Caki2 (cell line): Measurements from ENCODE around the gene ID2. TPM values are rescaled to one million over a fixed set of nuclear protein-coding genes. Genes with fewer than 3 reads are reported as not detected.
"Not testable (repeated sequence)": the region's sequence is repeated elsewhere in the genome, so short reads cannot be mapped to it uniquely, and the experiment has no call there.

Source experiments
- DNase-seq: peaks from one replicate; pipeline ENCODE4 v3.0.0-alpha.2; 2015; ENCODE audit warnings: low read depth
- in situ Hi-C: cut with HindIII; loops from 2 replicates; pipeline ENCODE4 v1.10.0; 2016; ENCODE audit warnings: low sequenced_read_pairs, low pct_unique_long_range_greater_than_20kb, mixed read lengths
- total RNA-seq: library from RNA; depleted of rRNA; stranded (reverse); fragments of >200 nt; shearing (Covaris generic); gene quantifications from 2 replicates; pipeline ENCODE4 v1.2.3, GENCODE V29; 2014; ENCODE audit warnings: low replicate concordance; rRNA removed

ID2 gene
- total RNA-seq, 1 experiment from 2014 or later = 90.3 TPM

DNA sequence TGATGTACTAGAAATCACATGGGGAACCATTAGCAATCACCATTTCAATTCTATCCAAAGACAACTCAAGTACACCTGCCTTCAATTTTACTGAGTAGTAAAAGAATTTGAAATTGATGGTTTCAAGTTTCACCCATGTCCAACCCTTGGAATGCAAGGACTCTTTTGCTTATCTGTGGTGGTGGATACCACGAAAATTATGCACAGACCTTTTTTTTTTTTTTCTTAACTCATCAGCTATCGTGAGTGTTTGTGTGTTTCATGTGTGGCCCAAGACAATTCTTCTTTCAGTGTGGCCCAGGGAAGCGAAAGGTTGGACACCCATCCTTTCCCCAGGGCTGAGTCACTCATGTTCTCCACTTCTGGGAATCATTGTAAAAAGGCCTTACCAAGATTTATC is 23.1 kb downstream of the ID2 start:
- in situ Hi-C loops = no loop called here

DNA sequence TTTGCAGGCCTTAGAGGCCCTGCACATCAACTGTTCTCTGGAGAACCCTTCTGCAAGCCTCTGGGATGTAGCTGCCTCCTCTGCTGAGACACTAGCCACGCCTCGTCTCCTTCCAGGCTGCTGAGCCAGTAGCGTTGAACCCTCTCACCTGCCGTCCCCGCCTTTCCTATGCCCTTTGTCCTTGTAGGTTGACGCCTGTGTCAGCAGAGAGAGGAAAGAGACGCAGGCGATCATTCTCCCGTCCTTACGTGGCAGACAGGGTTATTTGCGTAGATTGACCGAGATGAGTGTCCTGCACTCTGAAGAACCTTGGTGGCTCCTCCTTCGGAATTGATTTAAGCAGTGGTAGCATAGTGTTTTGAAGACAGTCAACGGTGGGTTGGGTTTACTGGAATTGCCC is 27.8 kb downstream of the ID2 start:
- in situ Hi-C loops = no loop called here
- DNase-seq = no peak

More for the DNA sequence above, 23.1 kb downstream of the ID2 start:
- no peak for DNase-seq

DNA sequence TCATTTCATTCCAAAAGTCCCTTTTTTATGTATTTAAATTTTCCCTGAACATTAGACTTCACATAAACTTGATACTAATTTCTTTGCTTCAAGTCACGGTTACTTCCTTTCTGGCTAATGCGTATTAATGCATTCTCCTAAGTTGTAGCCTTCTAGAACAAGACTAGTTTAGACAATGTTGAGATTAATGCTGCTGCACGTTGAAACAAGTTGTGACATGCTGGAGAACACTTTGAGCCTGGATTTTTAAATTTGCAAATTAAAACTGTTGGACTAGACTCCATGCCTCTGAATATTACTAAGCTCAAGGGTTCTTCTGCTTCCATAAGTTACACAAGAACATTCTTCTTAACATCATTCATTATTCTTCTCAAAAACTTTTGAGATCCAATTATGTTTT is 29.1 kb downstream of the ID2 start:
- no peak for DNase-seq
- in situ Hi-C loops = no loop called here

DNA sequence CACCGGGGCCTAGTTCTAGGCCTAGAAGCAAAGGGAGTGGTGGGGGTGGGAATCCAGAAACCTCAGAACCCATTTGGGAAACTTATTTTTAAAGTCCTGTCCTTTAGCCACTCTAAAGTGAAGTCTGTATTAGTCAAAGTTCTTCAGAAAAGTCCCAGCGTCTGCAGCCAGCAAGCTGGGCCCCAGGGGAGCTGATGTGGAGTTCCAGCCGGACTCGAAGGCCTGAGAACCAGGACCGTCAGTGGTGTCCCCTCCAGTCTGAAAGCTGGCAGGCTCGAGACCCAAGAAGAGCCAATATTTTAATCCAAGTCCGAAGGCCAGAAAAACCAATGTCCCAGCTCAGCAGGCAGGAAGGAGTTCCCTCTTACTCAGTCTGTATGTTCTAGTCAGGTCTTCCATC is 32.4 kb downstream of the ID2 start:
- in situ Hi-C loops = no loop called here

DNA sequence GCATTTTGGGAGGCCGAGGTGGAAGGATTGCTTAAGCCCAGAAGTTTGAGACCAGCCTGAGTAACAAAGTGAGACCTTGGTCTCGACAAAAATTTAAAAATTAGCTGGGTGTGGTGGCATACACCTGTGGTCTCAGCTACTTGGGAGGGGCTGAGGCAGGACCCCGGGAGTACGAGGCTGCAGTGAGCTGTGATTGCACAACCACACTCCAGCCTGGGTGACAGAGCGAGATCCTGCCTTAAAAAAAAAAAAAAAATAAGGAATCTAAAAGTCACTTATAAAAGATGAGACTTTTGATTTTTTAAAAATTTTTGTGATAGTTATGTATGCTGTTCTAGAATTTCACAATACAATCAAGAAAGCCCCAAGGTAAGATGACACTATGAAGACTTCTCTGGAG is 33.1 kb downstream of the ID2 start:
- in situ Hi-C loops = no loop called here
- no peak for DNase-seq

More for the DNA sequence above, 32.4 kb downstream of the ID2 start:
- DNase-seq = no peak

DNA sequence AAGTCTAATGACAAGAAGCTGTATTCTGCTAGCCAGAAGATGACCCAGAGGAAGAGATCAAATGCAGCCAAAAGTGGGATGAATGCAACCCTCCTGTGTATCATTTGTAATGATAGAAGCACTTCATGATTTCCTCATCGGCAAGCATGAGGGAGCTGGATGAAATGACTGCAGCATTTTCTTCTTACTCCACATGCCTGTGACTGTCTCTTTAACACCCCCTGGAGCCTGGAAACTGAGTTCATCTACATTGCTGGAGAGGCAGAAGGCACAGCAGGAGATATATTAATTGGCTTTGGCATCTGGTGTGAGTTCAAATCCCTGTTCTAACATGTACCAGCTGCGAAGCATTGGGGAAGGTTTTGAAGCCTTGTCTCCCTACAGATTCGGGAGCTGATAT is 37.7 kb downstream of the ID2 start:
- no peak for DNase-seq

DNA sequence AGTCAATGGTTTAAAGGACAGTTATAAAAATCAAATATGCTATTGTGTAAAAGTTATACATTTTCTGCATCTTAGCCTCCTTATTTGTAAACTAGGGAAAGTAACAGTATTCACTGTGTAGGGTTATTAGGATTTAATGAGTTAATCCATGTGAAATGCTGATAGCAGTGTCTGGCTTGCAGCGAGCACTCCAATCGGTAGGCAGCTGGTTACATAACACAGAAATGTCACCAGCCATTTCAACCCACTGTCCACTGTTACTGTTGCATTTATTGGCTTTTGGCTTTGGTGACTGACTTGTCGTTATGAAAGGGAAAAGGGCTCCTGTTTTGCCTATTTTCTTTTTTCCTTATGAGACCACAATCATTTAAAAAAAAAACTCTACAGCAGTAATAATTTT is 38.9 kb downstream of the ID2 start:
- DNase-seq = no peak
- in situ Hi-C loops = no loop called here

More for the DNA sequence above, 37.7 kb downstream of the ID2 start:
- in situ Hi-C loops = no loop called here

DNA sequence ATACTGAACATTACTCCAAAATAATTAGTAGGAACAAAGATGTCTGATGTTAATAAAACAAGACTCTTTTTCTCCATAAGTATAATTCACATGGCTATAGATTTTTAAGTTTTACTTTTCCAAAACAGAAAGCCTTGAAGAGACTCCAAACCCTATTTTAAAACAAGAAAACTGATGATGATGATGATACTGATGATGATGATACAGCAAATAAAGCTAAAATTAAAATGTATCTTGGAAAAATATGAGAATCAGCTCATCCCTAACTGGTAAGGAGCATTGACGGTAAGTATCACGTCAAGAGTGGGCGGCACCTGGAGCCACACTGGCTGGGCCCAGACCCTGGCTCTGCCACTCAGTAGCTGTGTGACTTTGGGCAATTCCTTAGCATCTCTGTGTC is 39.6 kb downstream of the ID2 start:
- in situ Hi-C loops = no loop called here
- no peak for DNase-seq

DNA sequence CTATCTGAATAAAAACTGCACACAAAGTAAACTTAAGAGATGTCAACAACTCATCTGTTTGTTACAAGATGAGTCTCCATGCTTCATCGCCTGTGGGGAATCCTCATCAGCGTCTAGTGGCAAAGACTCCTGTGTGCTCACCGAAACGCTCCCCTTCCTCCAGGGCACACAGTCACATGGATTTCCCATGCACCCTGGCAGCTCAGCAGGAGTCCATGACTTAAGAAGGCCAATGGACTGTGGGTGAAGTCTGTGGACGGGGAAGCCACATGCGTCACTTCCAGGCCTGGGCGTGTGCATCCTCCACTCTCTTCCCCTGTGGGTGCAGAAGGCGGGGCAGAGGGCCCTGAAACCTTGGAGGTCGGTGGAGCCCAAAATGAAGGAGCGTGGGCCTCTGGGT is 41.1 kb downstream of the ID2 start:
- in situ Hi-C loops = no loop called here
- no peak for DNase-seq

DNA sequence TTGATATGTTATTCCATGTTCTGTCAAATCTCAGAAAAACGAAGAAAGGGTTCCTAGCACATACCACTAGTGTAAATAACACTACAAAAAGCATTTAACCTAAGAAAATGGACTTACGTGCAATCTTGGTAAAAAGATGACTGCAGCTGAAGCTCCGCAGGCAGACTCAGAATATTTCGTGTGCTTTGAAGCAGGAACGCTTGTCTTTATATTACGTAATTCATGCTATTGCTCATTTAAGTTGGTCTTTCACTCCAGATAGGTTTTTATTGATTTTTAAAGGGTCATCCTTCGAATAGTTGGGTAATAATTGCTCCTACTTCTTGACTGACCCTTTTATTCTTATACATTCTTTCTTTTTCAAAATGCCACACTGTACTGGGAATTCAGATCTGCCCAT is 44.0 kb downstream of the ID2 start:
- in situ Hi-C loops = no loop called here
- DNase-seq = no peak

DNA sequence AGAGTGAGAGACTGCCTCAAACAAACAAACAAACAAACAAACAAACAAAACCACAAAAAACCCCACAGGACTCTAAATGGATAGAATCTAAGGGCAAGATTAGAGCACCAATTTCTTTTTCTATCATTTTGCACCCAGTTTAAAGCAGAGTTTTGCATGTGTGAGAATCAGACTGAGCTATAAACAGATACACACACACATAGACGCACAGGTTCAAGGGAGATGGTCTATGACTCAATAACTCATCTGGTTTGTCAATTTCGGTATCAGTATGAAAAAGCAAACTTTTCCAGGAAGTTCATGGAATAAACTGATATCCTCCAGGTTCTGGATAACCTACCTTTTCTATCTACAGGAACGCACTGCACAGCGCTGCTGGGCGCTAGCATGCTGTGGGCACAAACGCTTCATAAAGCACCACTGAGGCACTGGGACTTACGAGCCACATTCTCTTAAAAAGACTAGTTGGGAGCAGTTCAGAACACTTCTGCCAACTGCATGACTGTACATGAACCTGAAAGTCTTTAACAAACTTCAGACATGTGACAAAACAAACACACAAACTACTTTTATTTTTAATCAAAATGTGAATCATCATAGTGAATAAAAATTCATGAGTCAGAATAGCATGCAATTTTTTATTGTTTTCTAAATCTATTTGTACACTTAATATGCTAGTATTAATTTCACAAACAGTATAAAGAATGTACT is 46.6 kb downstream of the ID2 start:
- in situ Hi-C loops = no loop called here
- DNase-seq = no peak

DNA sequence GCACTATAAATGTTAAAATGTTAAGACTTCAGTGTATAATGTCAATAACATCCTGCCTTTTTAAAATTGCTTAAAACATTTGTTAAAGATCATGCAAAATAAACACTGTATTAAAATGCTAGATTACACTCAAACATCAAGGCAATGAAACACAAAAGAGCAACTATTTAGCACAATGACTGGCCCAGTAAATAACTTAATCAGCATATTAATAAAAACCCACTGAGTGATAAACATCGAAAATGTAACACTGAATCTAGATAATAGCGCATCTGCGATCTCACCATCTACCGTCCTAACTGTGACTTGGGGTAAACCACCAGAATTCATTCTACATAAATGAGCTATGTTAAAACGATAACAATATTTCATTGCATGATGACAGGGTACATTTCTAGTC is 47.2 kb downstream of the ID2 start:
- DNase-seq, in situ Hi-C loops: not testable (repeated sequence)

DNA sequence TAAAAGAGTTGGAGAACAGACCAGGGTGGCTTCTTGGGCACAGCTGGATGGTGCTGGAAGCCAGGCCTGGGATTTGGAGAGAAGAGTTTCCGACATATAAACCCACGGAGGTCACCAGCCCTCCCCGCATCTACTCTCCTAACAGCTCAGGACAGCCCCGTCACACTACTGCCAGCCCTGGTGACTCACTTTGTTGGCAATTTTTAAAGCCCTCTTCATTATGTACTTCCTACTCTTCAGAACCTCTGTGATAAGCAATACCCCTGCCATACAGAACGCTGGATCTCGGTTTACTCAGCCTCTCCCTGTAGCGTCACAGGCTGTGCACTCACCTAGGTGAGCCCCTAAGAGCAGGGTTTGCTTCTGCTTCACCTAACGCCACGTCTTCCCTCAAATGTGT is 48.1 kb downstream of the ID2 start:
- no peak for DNase-seq
- in situ Hi-C loops = no loop called here

DNA sequence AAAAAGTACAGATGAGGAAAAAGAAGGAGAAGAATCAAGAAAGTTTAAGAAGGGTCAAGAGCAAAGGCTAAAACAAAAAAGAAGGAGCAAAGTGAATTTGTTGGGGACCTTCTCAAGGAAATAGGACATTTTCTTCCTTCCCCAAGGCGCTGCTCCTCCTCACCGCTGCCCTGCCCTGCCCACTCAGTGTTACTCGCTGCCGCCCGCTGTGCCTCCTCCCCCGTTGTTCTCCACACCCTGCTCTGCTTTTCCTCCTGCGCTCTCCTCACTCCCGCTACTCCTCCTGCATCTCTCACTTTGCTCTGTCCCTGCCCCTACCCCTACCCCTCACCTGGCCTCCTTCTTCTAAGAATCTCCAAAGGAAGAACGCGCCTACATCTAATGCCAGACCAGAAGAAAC is 50.7 kb downstream of the ID2 start:
- no peak for DNase-seq
- in situ Hi-C loops = no loop called here

Other genes starting within 250 kb of the ID2 start
- 12.4 and 17.8 TPM in 2 replicates for gene KIDINS220, start 155.6 kb downstream of the ID2 start, total RNA-seq